Body of pancreas (tissue), 4 donors: ENCODE data around the gene TTC38. TPM values are rescaled to one million over a fixed set of nuclear protein-coding genes. Genes with fewer than 3 reads are reported as not detected.

ENCODE experiments used
- ATAC-seq: fragments of 150-250 bp; one replicate; pipeline ENCODE4 v1.9.1; 2016
- DNase-seq, 4 donors: peaks; one replicate each; pipeline ENCODE4 v3.0.0-alpha.2; 2019
- H3K27ac ChIP-seq, 4 donors: fragments of 200-600 bp; sonication (generic); 1 replicate in 3 of 4; 2 replicates in 1 of 4; pipeline versions ENCODE4 v1.5.1 to v1.6.1; 2016 to 2019; ENCODE audit warnings: mild to moderate bottlenecking in 1 of 4, mixed read lengths in 1 of 4, moderate library complexity in 1 of 4
- H3K27me3 ChIP-seq, 2 donors: fragments of 200-600 bp; sonication (generic); one replicate each; pipeline ENCODE4 v1.6.0; 2016; ENCODE audit warnings: mild to moderate bottlenecking in 1 of 2
- H3K36me3 ChIP-seq, 2 donors: fragments of 200-600 bp; sonication (generic); replicated peaks in 1 of 2; 2 replicates each; pipeline ENCODE4 v1.5.1; 2016; ENCODE audit warnings: low read depth in 2 of 2; ENCODE audit not compliant: insufficient read depth in 1 of 2
- H3K4me1 ChIP-seq: fragments of 200-600 bp; sonication (generic); one replicate; pipeline ENCODE4 v1.6.0; 2016
- H3K4me3 ChIP-seq, 2 donors: fragments of 200-600 bp; sonication (generic); 1 replicate in 1 of 2; 2 replicates in 1 of 2; pipeline ENCODE4 v1.5.1; 2016 to 2019
- H3K9me3 ChIP-seq, 3 donors: fragments of 200-600 bp; sonication (generic); 1 replicate in 2 of 3; 2 replicates in 1 of 3; pipeline ENCODE4 v1.5.1; 2016
- POLR2A ChIP-seq, 3 donors: fragments of 450-650 bp; IDR thresholded peaks; one replicate each; pipeline ENCODE4 v1.6.1; 2016; ENCODE audit warnings: antibody characterized with exemption in 3 of 3, mild to moderate bottlenecking in 2 of 3
- WGBS, 2 donors: methylation state at CpG; one replicate each; pipeline ENCODE4 v1.1.5; 2017; 5-methylcytosine and 5-hydroxymethylcytosine counted together
- intact Hi-C: fragments of 100-400 bp; cut with DNase I; formaldehyde crosslinking; loops from one replicate; pipeline ENCODE4 v1.15.1; 2023
- total RNA-seq, 2 donors: library from RNA; depleted of rRNA; stranded (reverse); fragments of >200 nt; gene quantifications; one replicate each; pipeline ENCODE4 v1.1.0, GENCODE V29; 2016
- TF ChIP-seq, protein P1 (sequence below), 7 experiments: fragments of 450-650 bp in 4 of 7; fragments of 200-600 bp in 3 of 7; sonication (generic) in 3 of 7; IDR thresholded peaks; one replicate each; pipeline ENCODE4 v1.5.1; 2016 to 2019; ENCODE audit warnings: antibody characterized with exemption in 7 of 7

The TTC38 gene
- total RNA-seq, 2 donors from 2014 or later, result 38.4 to 113 TPM

DNA sequence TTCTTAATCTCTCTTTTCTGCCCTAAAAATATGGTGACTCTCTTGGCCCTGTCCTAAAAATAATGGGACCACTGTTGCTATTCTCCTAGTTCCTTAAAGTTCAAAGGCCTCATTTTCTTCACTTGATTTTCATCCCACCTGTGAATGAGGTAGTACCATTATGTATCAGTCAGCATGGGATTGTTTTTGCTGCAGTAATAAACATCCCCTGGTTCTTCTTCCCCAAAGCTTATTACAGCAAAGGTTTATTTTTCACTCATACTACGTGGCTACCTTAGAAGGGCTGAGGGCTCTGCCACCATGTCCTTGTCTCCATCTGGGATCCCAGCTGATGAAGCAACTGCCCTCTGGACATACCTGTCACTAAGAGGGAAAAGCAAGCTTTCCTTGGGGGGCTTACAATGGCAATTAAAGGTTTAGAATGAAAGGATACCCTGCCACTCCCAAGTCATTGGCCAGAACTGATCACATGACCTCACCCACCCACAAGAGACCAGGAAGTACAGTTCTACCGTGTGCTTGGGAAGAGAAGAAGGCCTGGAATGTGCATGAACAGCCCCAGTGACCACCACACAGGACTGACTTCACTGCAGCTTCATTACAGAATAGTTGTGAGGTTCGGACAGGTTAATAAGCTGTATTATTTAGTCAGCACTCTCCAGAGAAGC is 7.8 kb downstream of the TTC38 start:
- H3K27me3 ChIP-seq, result no peaks in the 10 kb centered on the region
- TF ChIP-seq, protein P1, sequence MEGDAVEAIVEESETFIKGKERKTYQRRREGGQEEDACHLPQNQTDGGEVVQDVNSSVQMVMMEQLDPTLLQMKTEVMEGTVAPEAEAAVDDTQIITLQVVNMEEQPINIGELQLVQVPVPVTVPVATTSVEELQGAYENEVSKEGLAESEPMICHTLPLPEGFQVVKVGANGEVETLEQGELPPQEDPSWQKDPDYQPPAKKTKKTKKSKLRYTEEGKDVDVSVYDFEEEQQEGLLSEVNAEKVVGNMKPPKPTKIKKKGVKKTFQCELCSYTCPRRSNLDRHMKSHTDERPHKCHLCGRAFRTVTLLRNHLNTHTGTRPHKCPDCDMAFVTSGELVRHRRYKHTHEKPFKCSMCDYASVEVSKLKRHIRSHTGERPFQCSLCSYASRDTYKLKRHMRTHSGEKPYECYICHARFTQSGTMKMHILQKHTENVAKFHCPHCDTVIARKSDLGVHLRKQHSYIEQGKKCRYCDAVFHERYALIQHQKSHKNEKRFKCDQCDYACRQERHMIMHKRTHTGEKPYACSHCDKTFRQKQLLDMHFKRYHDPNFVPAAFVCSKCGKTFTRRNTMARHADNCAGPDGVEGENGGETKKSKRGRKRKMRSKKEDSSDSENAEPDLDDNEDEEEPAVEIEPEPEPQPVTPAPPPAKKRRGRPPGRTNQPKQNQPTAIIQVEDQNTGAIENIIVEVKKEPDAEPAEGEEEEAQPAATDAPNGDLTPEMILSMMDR (IDR thresholded peaks at IDR 0.05), result no peak
- TF ChIP-seq POLR2A (IDR thresholded peaks at IDR 0.05), result no peak
- ATAC-seq, result peak; percentile 36
- no peak overlapping the region for H3K4me3 ChIP-seq
- no peaks in the 10 kb centered on the region for H3K4me1 ChIP-seq
- intact Hi-C loops, result no loop called here
- H3K9me3 ChIP-seq, result no peaks in the 10 kb centered on the region
- peaks cover 27 to 40% of the 10 kb centered on the region in 2 donors for H3K36me3 ChIP-seq
- 71 to 79% methylated on average over 3 of the region's 3 CpGs for WGBS, 2 donors
- no peak overlapping the region for H3K27ac ChIP-seq
- no peak for DNase-seq

DNA sequence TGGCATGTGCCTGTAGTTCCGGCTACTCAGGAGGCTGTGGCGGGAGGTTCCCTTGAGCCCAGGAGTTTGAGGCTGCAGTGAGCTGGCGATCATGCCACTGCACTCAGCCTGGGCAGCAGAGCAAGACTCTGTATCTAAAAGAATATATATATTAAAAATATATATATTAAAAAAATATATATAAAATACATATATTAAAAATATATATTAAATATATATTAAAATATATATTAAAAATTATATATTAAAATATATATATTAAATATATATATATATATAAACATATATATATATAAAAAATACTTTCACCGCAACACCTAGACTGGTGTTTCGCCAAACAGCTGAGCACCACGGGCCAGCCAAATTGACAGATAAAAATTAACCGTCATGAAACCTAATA is 8.8 kb downstream of the TTC38 start:
- Histone ChIP-seq H3K4me1 (no peaks in the 10 kb centered on the region), H3K9me3 (no peaks in the 10 kb centered on the region), H3K36me3 (peaks cover 27 to 47% of the 10 kb centered on the region in 2 donors), H3K4me3 (no peak overlapping the region), H3K27me3 (no peaks in the 10 kb centered on the region), H3K27ac (no peak overlapping the region)
- intact Hi-C loops, result no loop called here
- ATAC-seq (no peak), DNase-seq (no peak)
- TF ChIP-seq, protein P1 (IDR thresholded peaks at IDR 0.05), result no peak
- TF ChIP-seq POLR2A (IDR thresholded peaks at IDR 0.05), result no peak
- WGBS, 2 donors, result 81 to 85% methylated on average over 7 of the region's 7 CpGs

DNA sequence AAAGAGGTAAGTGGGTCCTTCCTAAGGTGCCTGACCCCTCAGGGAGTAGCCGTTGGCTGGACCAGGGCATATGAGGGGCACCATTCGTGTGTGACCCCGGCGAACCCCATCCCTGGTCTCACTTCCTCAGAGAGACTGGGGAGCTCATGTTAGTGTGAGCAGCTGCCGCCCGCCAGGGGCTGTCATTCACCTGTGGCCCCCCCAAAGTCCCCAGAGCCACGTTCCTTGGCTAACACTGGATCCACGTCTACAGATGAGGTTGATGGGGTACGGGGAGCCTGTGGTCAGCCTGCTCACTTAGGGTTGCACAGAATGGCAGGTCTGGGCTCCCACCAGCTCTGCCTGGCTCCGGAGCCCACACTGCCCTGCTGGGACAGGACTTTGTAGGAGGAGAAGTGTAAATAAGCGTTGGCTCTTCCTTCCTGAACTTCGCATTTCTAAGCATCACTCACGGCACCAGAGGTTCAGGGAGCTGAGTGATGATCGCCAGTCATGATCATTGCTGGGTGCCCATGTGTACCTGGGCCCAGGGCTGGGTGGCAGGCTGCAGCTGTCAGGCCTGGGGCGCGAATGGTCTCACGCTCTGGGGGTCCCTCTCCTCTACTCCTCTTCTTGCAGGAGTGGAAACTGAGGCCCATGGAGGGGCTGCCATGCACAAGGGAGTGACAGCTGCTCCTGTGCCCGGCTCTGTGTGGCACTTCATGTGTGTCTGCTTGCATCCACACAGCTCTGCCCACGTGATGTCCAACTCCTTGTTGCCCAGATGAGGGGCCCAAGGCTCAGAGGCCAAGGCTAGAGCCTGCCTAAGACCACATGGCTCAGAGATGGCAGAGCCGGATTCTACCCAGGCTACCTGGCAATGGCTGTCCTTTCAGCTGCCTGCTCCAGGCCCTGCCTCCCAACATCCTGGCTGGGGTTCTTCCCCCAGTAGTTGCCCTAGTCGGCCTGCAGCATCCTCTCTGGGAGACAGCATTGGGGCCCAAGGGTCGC is 11.1 kb downstream of the TTC38 start:
- WGBS, 2 donors, result 82 to 90% methylated on average over 10 to 20 of the region's 22 CpGs
- no peak for ATAC-seq
- Histone ChIP-seq H3K4me1 (no peaks in the 10 kb centered on the region), H3K27me3 (no peaks in the 10 kb centered on the region), H3K4me3 (no peak overlapping the region), H3K9me3 (no peaks in the 10 kb centered on the region), H3K27ac (no peak overlapping the region), H3K36me3 (peaks cover 23 to 48% of the 10 kb centered on the region in 2 donors)
- no peak for TF ChIP-seq POLR2A (IDR thresholded peaks at IDR 0.05)
- TF ChIP-seq, protein P1 (IDR thresholded peaks at IDR 0.05), result no peak
- no peak for DNase-seq
- intact Hi-C loops, result no loop called here

DNA sequence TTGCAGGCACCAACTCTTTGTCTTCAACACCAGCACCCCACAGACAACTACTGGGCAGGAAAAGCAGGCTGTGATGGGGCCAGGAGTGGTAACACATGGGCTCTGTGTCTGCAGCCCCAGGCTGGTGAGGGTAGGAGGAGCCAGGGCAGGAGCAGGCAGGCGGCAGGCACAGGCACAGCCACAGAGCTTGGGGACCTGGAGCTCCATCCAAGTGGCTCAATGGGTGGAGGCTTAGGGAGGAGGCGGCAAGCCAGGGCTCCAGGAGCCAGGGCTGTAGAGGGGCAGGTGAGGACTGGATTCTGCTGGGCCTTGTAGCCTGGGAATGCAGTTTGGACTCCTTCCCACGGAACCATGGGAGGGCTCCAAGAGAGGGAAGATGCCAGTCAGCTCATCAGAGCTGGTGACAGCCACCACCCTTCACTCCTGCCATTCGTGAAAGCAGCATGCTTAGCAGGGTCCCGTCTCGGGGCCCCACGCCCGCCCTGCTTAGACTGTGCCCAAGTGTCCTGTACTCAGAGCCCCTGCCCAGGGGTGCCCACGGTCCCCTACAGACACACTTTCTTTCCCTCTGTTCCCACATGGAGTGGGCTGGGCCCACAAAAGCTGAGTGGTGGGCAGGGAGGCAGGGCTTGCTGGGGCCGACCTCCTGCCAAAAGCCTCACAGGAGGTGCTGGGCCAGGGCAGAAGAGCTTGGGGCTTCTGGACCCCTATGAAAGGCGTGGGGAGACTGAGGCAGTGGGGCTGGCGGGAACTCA is 12.4 kb downstream of the TTC38 start:
- intact Hi-C loops, result no loop called here
- Histone ChIP-seq H3K4me1 (no peaks in the 10 kb centered on the region), H3K36me3 (peaks cover 23 to 54% of the 10 kb centered on the region in 2 donors), H3K27me3 (no peaks in the 10 kb centered on the region), H3K27ac (no peak overlapping the region), H3K4me3 (no peak overlapping the region), H3K9me3 (no peaks in the 10 kb centered on the region)
- DNase-seq (no peak), ATAC-seq (no peak)
- TF ChIP-seq POLR2A (IDR thresholded peaks at IDR 0.05), result no peak
- 94 to 96% methylated on average over 4 to 12 of the region's 12 CpGs for WGBS, 2 donors
